ENCODE measurements around the gene CUX1. TPM values are rescaled to one million over a fixed set of nuclear protein-coding genes. Genes with fewer than 3 reads are reported as not detected.

The CUX1 gene
- total RNA-seq, 2 experiments from 2014 or later = 35.6 to 38.0 TPM

- DNase-seq (no peak), ATAC-seq (ENCODE audit: poor library complexity) (no peak)
- Histone ChIP-seq H3K27ac (ENCODE audit: low read depth in 1 of 2, low read length in 2 of 2) (no peak overlapping the region), H3K4me1 (ENCODE audit: insufficient read depth, low read length) (no peaks in the 10 kb centered on the region), H3K36me3 (ENCODE audit: insufficient read depth, low read length) (no peaks in the 10 kb centered on the region), H3K9me3 (ENCODE audit: control insufficient read depth in 1 of 2, insufficient read depth in 1 of 2, low read length in 2 of 2) (no peaks in the 10 kb centered on the region), H3K27me3 (ENCODE audit: control insufficient read depth in 1 of 2, insufficient read depth in 2 of 2, low read length in 2 of 2) (no peaks in the 10 kb centered on the region), H3K4me3 (ENCODE audit: low read length) (no peak overlapping the region)
- Mint-ChIP-seq H3K4me1 (ENCODE audit: low read depth) (peaks cover 15% of the 10 kb centered on the region), H3K27me3 (no peaks in the 10 kb centered on the region), H3K9me3 (no peaks in the 10 kb centered on the region), H3K27ac (no peak overlapping the region), H3K4me3 (no peak overlapping the region), H3K36me3 (ENCODE audit: low read depth) (no peaks in the 10 kb centered on the region)
- ChIA-PET CTCF (no interaction called here), POLR2A (interaction anchor here (1.4 kb wide), 1 partner anchor 42 kb away, joined by 3 read pairs; no protein-coding TSS in a partner anchor)
- TF ChIP-seq CTCF (IDR thresholded peaks at IDR 0.05) = no peak
- intact Hi-C loops (cut with DNase I, micrococcal nuclease) = no loop called here
Measured at GRCh38 chr7:101899616-101900015, 82.2 kb downstream of the CUX1 start.

- Mint-ChIP-seq H3K27ac (no peak overlapping the region), H3K4me3 (no peak overlapping the region), H3K9me3 (no peaks in the 10 kb centered on the region), H3K27me3 (no peaks in the 10 kb centered on the region), H3K36me3 (ENCODE audit: low read depth) (no peaks in the 10 kb centered on the region), H3K4me1 (ENCODE audit: low read depth) (peaks cover 17% of the 10 kb centered on the region)
- Histone ChIP-seq H3K9me3 (ENCODE audit: control insufficient read depth in 1 of 2, insufficient read depth in 1 of 2, low read length in 2 of 2) (no peaks in the 10 kb centered on the region), H3K36me3 (ENCODE audit: insufficient read depth, low read length) (no peaks in the 10 kb centered on the region), H3K4me1 (ENCODE audit: insufficient read depth, low read length) (no peaks in the 10 kb centered on the region), H3K27me3 (ENCODE audit: control insufficient read depth in 1 of 2, insufficient read depth in 2 of 2, low read length in 2 of 2) (no peaks in the 10 kb centered on the region), H3K27ac (ENCODE audit: low read depth in 1 of 2, low read length in 2 of 2) (no peak overlapping the region), H3K4me3 (ENCODE audit: low read length) (no peak overlapping the region)
- TF ChIP-seq CTCF (IDR thresholded peaks at IDR 0.05) = no peak
- DNase-seq (no peak), ATAC-seq (ENCODE audit: poor library complexity) (no peak)
- CTCF ChIA-PET = no interaction called here
- POLR2A ChIA-PET = interaction anchor here (1.4 kb wide), 1 partner anchor 41 kb away, joined by 3 read pairs; no protein-coding TSS in a partner anchor
- intact Hi-C loops (cut with DNase I, micrococcal nuclease) = no loop called here
Measured at GRCh38 chr7:101900103-101900502, 82.7 kb downstream of the CUX1 start.

- no peaks in the 10 kb centered on the region for H3K36me3 ChIP-seq (ENCODE audit: insufficient read depth, low read length)
- DNase-seq = no peak
- Mint-ChIP-seq H3K4me1 (ENCODE audit: low read depth) (peaks cover 12% of the 10 kb centered on the region), H3K36me3 (ENCODE audit: low read depth) (no peaks in the 10 kb centered on the region), H3K9me3 (no peaks in the 10 kb centered on the region), H3K27me3 (no peaks in the 10 kb centered on the region), H3K4me3 (no peak overlapping the region), H3K27ac (no peak overlapping the region)
- CTCF ChIA-PET = no interaction called here
- no peaks in the 10 kb centered on the region for H3K9me3 ChIP-seq (ENCODE audit: control insufficient read depth in 1 of 2, insufficient read depth in 1 of 2, low read length in 2 of 2)
- no peak for TF ChIP-seq CTCF (IDR thresholded peaks at IDR 0.05)
- intact Hi-C loops (cut with DNase I, micrococcal nuclease) = no loop called here
- H3K4me1 ChIP-seq (ENCODE audit: insufficient read depth, low read length) = no peaks in the 10 kb centered on the region
- H3K27ac ChIP-seq (ENCODE audit: low read depth in 1 of 2, low read length in 2 of 2) = no peak overlapping the region
- POLR2A ChIA-PET = no interaction called here
- no peak for ATAC-seq (ENCODE audit: poor library complexity)
- no peaks in the 10 kb centered on the region for H3K27me3 ChIP-seq (ENCODE audit: control insufficient read depth in 1 of 2, insufficient read depth in 2 of 2, low read length in 2 of 2)
- H3K4me3 ChIP-seq (ENCODE audit: low read length) = no peak overlapping the region
Measured at GRCh38 chr7:101901661-101902491, 84.5 kb downstream of the CUX1 start.
